ENCODE measurements around the gene MED28. TPM values are rescaled to one million over a fixed set of nuclear protein-coding genes. Genes with fewer than 3 reads are reported as not detected.

Gene MED28
- 4.2 and 7.4 TPM in 2 replicates for total RNA-seq

GRCh38 chr4:17614416-17615299 is at the start of gene MED28:
MED28 (plus strand) TSS chr4:17614641; CDS start chr4:17614655, 14 bp downstream.

GRCh38 chr4:17576932-17577664 is 37.3 kb upstream of the MED28 start, which contains the start of gene LAP3:
LAP3 (plus strand) TSS chr4:17577198; CDS start chr4:17577466, 268 bp downstream.

Other genes with a start within 250 kb of the MED28 start
- gene QDPR, start 102.6 kb upstream of the MED28 start, total RNA-seq = 15.3 and 17.0 TPM in 2 replicates
- not detected in 2 replicates for gene CLRN2, start 99.5 kb upstream of the MED28 start, total RNA-seq
- gene LAP3, start 37.4 kb upstream of the MED28 start, total RNA-seq = 49.2 and 57.2 TPM in 2 replicates
- not detected in 2 replicates for gene FAM184B, start 167.0 kb downstream of the MED28 start, total RNA-seq
- 19.7 and 22.4 TPM in 2 replicates for gene DCAF16, start 196.1 kb downstream of the MED28 start, total RNA-seq
- 1.4 and 40.9 TPM in 2 replicates for gene NCAPG, start 196.3 kb downstream of the MED28 start, total RNA-seq